Panc1 (cell line): ENCODE data around the gene POLR1C.

Experiments
- POLR2AphosphoS5 ChIP-seq: IDR thresholded peaks from 2 replicates; pipeline ENCODE4 v1.6.1; 2012; ENCODE audit warnings: mild to moderate bottlenecking, low read depth, low read length, moderate library complexity
- REST ChIP-seq, 2 experiments: IDR thresholded peaks; 2 replicates each; pipeline ENCODE4 v1.6.1; 2011 to 2012; ENCODE audit warnings: low read depth in 2 of 2, control low read depth in 1 of 2, low read length in 1 of 2, mild to moderate bottlenecking in 1 of 2, moderate library complexity in 1 of 2; ENCODE audit not compliant: insufficient read depth in 1 of 2
- SIN3A ChIP-seq: IDR thresholded peaks from 2 replicates; pipeline ENCODE4 v1.6.1; 2012; ENCODE audit warnings: low read depth, mild to moderate bottlenecking, low read length, moderate library complexity, borderline replicate concordance; ENCODE audit not compliant: insufficient read depth
- TCF7L2 ChIP-seq: IDR thresholded peaks from 2 replicates; pipeline ENCODE4 v1.6.1; 2011; ENCODE audit warnings: mild to moderate bottlenecking, low read depth, low read length, inconsistent platforms
- TF ChIP-seq, protein P1 (sequence below): fragments of 450-650 bp; IDR thresholded peaks from 2 replicates; pipeline ENCODE4 v1.5.1; 2017; ENCODE audit warnings: mild to moderate bottlenecking

DNA sequence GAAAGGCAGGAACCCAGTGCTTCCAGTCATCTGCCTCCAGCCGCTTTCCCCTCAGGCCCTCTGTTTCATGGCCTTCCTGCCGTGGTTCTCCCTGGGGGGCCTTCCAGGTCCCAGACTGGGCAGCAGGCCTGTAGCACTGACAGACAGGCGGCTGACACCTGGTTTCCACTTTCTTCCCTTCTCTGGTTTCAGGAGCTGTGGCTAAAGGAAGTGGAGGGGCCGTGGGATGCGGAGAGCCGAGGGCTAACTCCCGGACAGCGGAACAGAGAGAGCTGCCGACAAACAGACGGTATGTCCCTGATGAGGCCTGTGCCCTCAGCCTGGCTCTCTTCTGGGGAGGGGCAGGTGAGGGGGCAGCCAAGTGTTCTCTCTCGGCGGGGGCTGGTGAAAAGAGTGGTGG lies 19.2 kb upstream of the POLR1C start:
- TF ChIP-seq, protein P1, sequence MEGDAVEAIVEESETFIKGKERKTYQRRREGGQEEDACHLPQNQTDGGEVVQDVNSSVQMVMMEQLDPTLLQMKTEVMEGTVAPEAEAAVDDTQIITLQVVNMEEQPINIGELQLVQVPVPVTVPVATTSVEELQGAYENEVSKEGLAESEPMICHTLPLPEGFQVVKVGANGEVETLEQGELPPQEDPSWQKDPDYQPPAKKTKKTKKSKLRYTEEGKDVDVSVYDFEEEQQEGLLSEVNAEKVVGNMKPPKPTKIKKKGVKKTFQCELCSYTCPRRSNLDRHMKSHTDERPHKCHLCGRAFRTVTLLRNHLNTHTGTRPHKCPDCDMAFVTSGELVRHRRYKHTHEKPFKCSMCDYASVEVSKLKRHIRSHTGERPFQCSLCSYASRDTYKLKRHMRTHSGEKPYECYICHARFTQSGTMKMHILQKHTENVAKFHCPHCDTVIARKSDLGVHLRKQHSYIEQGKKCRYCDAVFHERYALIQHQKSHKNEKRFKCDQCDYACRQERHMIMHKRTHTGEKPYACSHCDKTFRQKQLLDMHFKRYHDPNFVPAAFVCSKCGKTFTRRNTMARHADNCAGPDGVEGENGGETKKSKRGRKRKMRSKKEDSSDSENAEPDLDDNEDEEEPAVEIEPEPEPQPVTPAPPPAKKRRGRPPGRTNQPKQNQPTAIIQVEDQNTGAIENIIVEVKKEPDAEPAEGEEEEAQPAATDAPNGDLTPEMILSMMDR, result no peak
- TF ChIP-seq REST (IDR thresholded peaks at IDR 0.05; ENCODE audit: insufficient read depth in 1 of 2, low read depth in 2 of 2, low read length in 1 of 2) (no peak), POLR2AphosphoS5 (no peak), SIN3A (no peak), TCF7L2 (no peak)
